Cardiac muscle cell (in vitro differentiated cells and primary cell): ENCODE results near the gene CBLB. TPM values are rescaled to one million over a fixed set of nuclear protein-coding genes. Genes with fewer than 3 reads are reported as not detected.

Experiments used
- DNase-seq, 2 donors: peaks; one replicate each; pipeline versions ENCODE4 v3.0.0 to v3.0.0-alpha.2; 2010 to 2017; ENCODE audit warnings: low read depth in 1 of 2, low spot score in 1 of 2
- H3K27ac ChIP-seq: fragments of 200-600 bp; sonication (generic); 2 replicates; pipeline ENCODE4 v1.5.1; 2016
- H3K27me3 ChIP-seq: fragments of 200-600 bp; sonication (generic); 2 replicates; pipeline ENCODE4 v1.6.0; 2016; ENCODE audit warnings: control low read depth
- H3K36me3 ChIP-seq: fragments of 200-600 bp; sonication (generic); 2 replicates; pipeline ENCODE4 v1.5.1; 2016; ENCODE audit warnings: control low read depth
- H3K4me1 ChIP-seq: fragments of 200-600 bp; sonication (generic); 2 replicates; pipeline ENCODE4 v1.8.1; 2017; ENCODE audit warnings: low read depth, mild to moderate bottlenecking, mixed run types
- H3K4me3 ChIP-seq: fragments of 200-600 bp; sonication (generic); 2 replicates; pipeline ENCODE4 v1.5.1; 2016; ENCODE audit warnings: mild to moderate bottlenecking
- H3K9me3 ChIP-seq: fragments of 200-600 bp; sonication (generic); 2 replicates; pipeline ENCODE4 v1.5.1; 2017; ENCODE audit warnings: low read depth, mild to moderate bottlenecking, control low read depth
- CTCF ChIP-seq: IDR thresholded peaks from 2 replicates; pipeline ENCODE4 v1.5.1; 2012; ENCODE audit warnings: low read depth, mild to moderate bottlenecking, low read length
- polyA plus RNA-seq: library from polyadenylated mRNA; unstranded; fragments of >200 nt; fragmentation: Nextera tagmentation; extraction: Ambion mirVana; gene quantifications from 2 replicates; pipeline ENCODE4 v1.2.1, GENCODE V29; 2016
- total RNA-seq: library from RNA; depleted of rRNA; stranded (reverse); fragments of >200 nt; gene quantifications from 2 replicates; pipeline ENCODE4 v1.2.3, GENCODE V29; 2016

The CBLB gene
- total and polyA plus RNA-seq, 2 experiments from 2014 or later: 30.3 to 48.2 TPM

- H3K9me3 ChIP-seq: no peaks in the 10 kb centered on the region
- no peak overlapping the region for H3K4me3 ChIP-seq
- no peak overlapping the region for H3K27ac ChIP-seq
- peak in 1 of 2 donors; percentile 55 for DNase-seq
- H3K36me3 ChIP-seq: no peaks in the 10 kb centered on the region
- no peaks in the 10 kb centered on the region for H3K27me3 ChIP-seq
- no peak for TF ChIP-seq CTCF
- H3K4me1 ChIP-seq: no peaks in the 10 kb centered on the region
These were observed 62.5 kb downstream of the CBLB start for GRCh38 chr3:105806359-105806758.

GRCh38 chr3:105805404-105805803 lies 63.4 kb downstream of the CBLB start:
- H3K4me1 ChIP-seq: no peaks in the 10 kb centered on the region
- no peak overlapping the region for H3K27ac ChIP-seq
- H3K4me3 ChIP-seq: no peak overlapping the region
- H3K27me3 ChIP-seq: no peaks in the 10 kb centered on the region
- no peaks in the 10 kb centered on the region for H3K36me3 ChIP-seq
- DNase-seq: no peak
- no peak for TF ChIP-seq CTCF
- no peaks in the 10 kb centered on the region for H3K9me3 ChIP-seq

- H3K36me3 ChIP-seq: no peaks in the 10 kb centered on the region
- H3K4me1 ChIP-seq: no peaks in the 10 kb centered on the region
- no peaks in the 10 kb centered on the region for H3K27me3 ChIP-seq
- no peak for DNase-seq
- no peak for TF ChIP-seq CTCF
- H3K27ac ChIP-seq: no peak overlapping the region
- H3K9me3 ChIP-seq: no peaks in the 10 kb centered on the region
- H3K4me3 ChIP-seq: no peak overlapping the region
These were observed 66.6 kb downstream of the CBLB start for GRCh38 chr3:105802118-105802706.

- no peak for DNase-seq
- no peak overlapping the region for H3K27ac ChIP-seq
- no peak for TF ChIP-seq CTCF
These were observed 67.4 kb downstream of the CBLB start for GRCh38 chr3:105801397-105801796.

GRCh38 chr3:105800320-105800719 lies 68.5 kb downstream of the CBLB start:
- Histone ChIP-seq H3K27ac (no peak overlapping the region), H3K4me1 (no peaks in the 10 kb centered on the region), H3K36me3 (no peaks in the 10 kb centered on the region), H3K4me3 (no peak overlapping the region), H3K9me3 (no peaks in the 10 kb centered on the region), H3K27me3 (no peaks in the 10 kb centered on the region)
- no peak for DNase-seq
- TF ChIP-seq CTCF: no peak

More at GRCh38 chr3:105801397-105801796, 67.4 kb downstream of the CBLB start:
- Histone ChIP-seq H3K27me3 (no peaks in the 10 kb centered on the region), H3K4me3 (no peak overlapping the region), H3K4me1 (no peaks in the 10 kb centered on the region), H3K36me3 (no peaks in the 10 kb centered on the region), H3K9me3 (no peaks in the 10 kb centered on the region)
